Keratinocyte (primary cell): ENCODE results near the gene TRAF1.

Source experiments
- EZH2 ChIP-seq: IDR thresholded peaks from one replicate; pipeline ENCODE4 v1.6.1; 2012; ENCODE audit warnings: inconsistent platforms, mild to moderate bottlenecking, low read length, moderate library complexity
- TF ChIP-seq, protein P1 (sequence below), 3 experiments: IDR thresholded peaks in 1 of 3; conservative IDR thresholded peaks in 1 of 3; optimal IDR thresholded peaks in 1 of 3; 2 replicates in 2 of 3; 3 replicates in 1 of 3; pipeline versions ENCODE3 to v1.5.1; 2011; ENCODE audit warnings: low read length in 3 of 3, mild to moderate bottlenecking in 3 of 3, moderate library complexity in 2 of 3, control low read depth in 1 of 3, inconsistent platforms in 1 of 3; ENCODE audit not compliant: insufficient read depth in 2 of 3; ENCODE audit errors: extremely low read depth in 1 of 3

DNA sequence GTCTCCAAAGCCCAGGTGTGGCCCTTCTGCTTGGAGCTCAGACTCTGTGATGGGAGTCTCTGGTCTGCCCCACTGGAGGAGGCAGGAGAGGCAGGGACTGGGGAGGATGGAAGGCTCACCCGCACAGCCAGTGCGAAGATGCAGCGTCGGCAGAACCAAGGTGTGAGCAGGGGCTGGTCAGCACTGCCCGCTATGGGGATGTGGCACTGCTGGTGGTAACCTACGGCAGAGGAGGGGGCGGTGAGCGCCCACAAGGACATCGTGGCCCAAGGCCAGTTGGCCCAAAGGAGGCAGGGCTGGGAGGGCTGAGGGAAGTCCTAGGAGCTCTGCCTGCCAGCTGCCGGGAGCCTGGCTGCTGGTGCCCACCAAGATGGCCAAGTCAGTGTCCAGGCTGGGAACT is 56.9 kb downstream of the TRAF1 start:
- TF ChIP-seq, protein P1, sequence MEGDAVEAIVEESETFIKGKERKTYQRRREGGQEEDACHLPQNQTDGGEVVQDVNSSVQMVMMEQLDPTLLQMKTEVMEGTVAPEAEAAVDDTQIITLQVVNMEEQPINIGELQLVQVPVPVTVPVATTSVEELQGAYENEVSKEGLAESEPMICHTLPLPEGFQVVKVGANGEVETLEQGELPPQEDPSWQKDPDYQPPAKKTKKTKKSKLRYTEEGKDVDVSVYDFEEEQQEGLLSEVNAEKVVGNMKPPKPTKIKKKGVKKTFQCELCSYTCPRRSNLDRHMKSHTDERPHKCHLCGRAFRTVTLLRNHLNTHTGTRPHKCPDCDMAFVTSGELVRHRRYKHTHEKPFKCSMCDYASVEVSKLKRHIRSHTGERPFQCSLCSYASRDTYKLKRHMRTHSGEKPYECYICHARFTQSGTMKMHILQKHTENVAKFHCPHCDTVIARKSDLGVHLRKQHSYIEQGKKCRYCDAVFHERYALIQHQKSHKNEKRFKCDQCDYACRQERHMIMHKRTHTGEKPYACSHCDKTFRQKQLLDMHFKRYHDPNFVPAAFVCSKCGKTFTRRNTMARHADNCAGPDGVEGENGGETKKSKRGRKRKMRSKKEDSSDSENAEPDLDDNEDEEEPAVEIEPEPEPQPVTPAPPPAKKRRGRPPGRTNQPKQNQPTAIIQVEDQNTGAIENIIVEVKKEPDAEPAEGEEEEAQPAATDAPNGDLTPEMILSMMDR (optimal IDR thresholded peaks at IDR 0.05 in 1 of 3, IDR thresholded peaks at IDR 0.05 in 1 of 3, conservative IDR thresholded peaks at IDR 0.05 in 1 of 3; ENCODE audit: extremely low read depth in 1 of 3, insufficient read depth in 2 of 3, low read length in 3 of 3) = no peak
- no peak for TF ChIP-seq EZH2
